Prostate gland (tissue), 2 donors: ENCODE measurements around the gene SLC35G3.

ENCODE experiments used
- POLR2A ChIP-seq: fragments of 450-650 bp; IDR thresholded peaks from one replicate; pipeline ENCODE4 v1.6.1; 2016; ENCODE audit warnings: antibody characterized with exemption, mild to moderate bottlenecking
- TF ChIP-seq, protein P1 (sequence below), 4 experiments: fragments of 200-600 bp in 2 of 4; fragments of 450-650 bp in 2 of 4; sonication (generic) in 2 of 4; IDR thresholded peaks; 1 replicate in 3 of 4; 2 replicates in 1 of 4; pipeline ENCODE4 v1.5.1; 2016 to 2019; ENCODE audit warnings: antibody characterized with exemption in 4 of 4, mild to moderate bottlenecking in 2 of 4, moderate library complexity in 2 of 4

DNA sequence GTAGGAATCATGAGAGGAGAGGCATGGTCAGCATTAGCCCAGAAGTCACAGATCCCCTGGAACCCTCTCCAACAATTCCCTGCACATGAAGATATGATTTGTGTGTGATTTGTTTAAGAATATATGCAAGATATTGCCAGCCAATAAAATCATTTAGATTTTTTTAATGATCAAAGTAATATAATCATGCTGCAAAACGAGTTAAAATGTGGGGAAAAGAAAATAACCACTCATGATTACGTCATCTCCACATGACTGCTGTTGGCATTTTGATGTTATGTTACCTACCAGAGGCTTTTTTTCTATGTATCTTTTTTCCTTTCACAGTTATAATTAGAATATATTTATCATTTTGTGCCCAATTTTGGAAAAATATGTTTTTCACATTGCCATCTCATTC lies 22.4 kb downstream of the SLC35G3 start:
- TF ChIP-seq, protein P1, sequence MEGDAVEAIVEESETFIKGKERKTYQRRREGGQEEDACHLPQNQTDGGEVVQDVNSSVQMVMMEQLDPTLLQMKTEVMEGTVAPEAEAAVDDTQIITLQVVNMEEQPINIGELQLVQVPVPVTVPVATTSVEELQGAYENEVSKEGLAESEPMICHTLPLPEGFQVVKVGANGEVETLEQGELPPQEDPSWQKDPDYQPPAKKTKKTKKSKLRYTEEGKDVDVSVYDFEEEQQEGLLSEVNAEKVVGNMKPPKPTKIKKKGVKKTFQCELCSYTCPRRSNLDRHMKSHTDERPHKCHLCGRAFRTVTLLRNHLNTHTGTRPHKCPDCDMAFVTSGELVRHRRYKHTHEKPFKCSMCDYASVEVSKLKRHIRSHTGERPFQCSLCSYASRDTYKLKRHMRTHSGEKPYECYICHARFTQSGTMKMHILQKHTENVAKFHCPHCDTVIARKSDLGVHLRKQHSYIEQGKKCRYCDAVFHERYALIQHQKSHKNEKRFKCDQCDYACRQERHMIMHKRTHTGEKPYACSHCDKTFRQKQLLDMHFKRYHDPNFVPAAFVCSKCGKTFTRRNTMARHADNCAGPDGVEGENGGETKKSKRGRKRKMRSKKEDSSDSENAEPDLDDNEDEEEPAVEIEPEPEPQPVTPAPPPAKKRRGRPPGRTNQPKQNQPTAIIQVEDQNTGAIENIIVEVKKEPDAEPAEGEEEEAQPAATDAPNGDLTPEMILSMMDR (IDR thresholded peaks at IDR 0.05), result no peak
- no peak for TF ChIP-seq POLR2A
